T-cell (primary cell): ENCODE measurements around the gene ZCCHC24. TPM values are rescaled to one million over a fixed set of nuclear protein-coding genes. Genes with fewer than 3 reads are reported as not detected.

Experiments
- ATAC-seq, 4 experiments: fragments of 200-7000 bp in 3 of 4; fragments of 150-1000 bp in 1 of 4; cut with Tn5 transposase; replicated peaks in 1 of 4; 1 replicate in 3 of 4; 2 replicates in 1 of 4; pipeline ENCODE4 v1.10.0; 2021; ENCODE audit warnings: moderate library complexity in 3 of 4, mild to moderate bottlenecking in 2 of 4, moderate number of reproducible peaks in 1 of 4
- CTCF ChIA-PET, 2 donors: fragments of 300-600 bp; sonication (Branson Sonifier 250); formaldehyde crosslinking; loops; one replicate each; lab custom pipeline; 2022; ENCODE audit warnings: antibody characterized with exemption in 2 of 2; lab: Charles Lee
- POLR2A ChIA-PET, 2 donors: fragments of 300-600 bp; sonication (Branson Sonifier 250); formaldehyde crosslinking; loops; one replicate each; lab custom pipeline; 2022; ENCODE audit warnings: antibody characterized with exemption in 2 of 2; lab: Charles Lee
- DNase-seq, 35 experiments: peaks; one replicate each; pipeline versions ENCODE4 v3.0.0 to v3.0.0-alpha.2; 2013 to 2023
- H3K27ac ChIP-seq: one replicate; pipeline ENCODE4 v1.5.1; 2013; ENCODE audit warnings: low read length
- H3K27me3 ChIP-seq, 2 experiments: replicated peaks in 1 of 2; 1 replicate in 1 of 2; 2 replicates in 1 of 2; pipeline versions ENCODE4 v1.6.1 to v1.7.0; 2013; ENCODE audit warnings: low read length in 1 of 2, mixed read lengths in 1 of 2; ENCODE audit not compliant: control insufficient read depth in 2 of 2, insufficient read depth in 2 of 2; ENCODE audit errors: extremely low read depth in 1 of 2
- H3K36me3 ChIP-seq, 2 donors: 1 replicate in 1 of 2; 2 replicates in 1 of 2; pipeline versions ENCODE4 v1.6.1 to v1.7.0; 2013; ENCODE audit warnings: low read length in 1 of 2; ENCODE audit not compliant: control insufficient read depth in 2 of 2, insufficient read depth in 1 of 2; ENCODE audit errors: extremely low read depth in 1 of 2
- H3K4me1 ChIP-seq, 2 experiments: 1 replicate in 1 of 2; 2 replicates in 1 of 2; pipeline versions ENCODE4 v1.6.1 to v1.7.0; 2013; ENCODE audit warnings: low read length in 2 of 2, mixed read lengths in 1 of 2; ENCODE audit not compliant: insufficient read depth in 2 of 2, control insufficient read depth in 1 of 2; ENCODE audit errors: extremely low read depth in 1 of 2
- H3K4me3 ChIP-seq, 2 donors: 1 replicate in 1 of 2; 2 replicates in 1 of 2; pipeline versions ENCODE4 v1.5.1 to v1.7.0; 2013; ENCODE audit warnings: mild to moderate bottlenecking in 2 of 2, low read length in 1 of 2, moderate library complexity in 1 of 2; ENCODE audit not compliant: control insufficient read depth in 1 of 2; ENCODE audit errors: extremely low read depth in 1 of 2
- H3K9me3 ChIP-seq: 2 replicates; pipeline ENCODE4 v1.7.0; 2013
- H3K27ac Mint-ChIP-seq, 2 donors: one replicate each; pipeline ENCODE4 v1.8.0; 2020 to 2021; ENCODE audit warnings: mild to moderate bottlenecking in 2 of 2, mixed read lengths in 2 of 2
- H3K27me3 Mint-ChIP-seq, 2 donors: one replicate each; pipeline ENCODE4 v1.8.0; 2021 to 2022; ENCODE audit warnings: mixed read lengths in 2 of 2
- H3K36me3 Mint-ChIP-seq: one replicate; pipeline ENCODE4 v1.8.0; 2021; ENCODE audit warnings: mixed read lengths
- H3K4me1 Mint-ChIP-seq, 3 donors: one replicate each; pipeline ENCODE4 v1.8.0; 2020 to 2022; ENCODE audit warnings: mixed read lengths in 3 of 3, mild to moderate bottlenecking in 1 of 3
- H3K4me3 Mint-ChIP-seq, 3 donors: one replicate each; pipeline ENCODE4 v1.8.0; 2020 to 2022; ENCODE audit warnings: mild to moderate bottlenecking in 3 of 3, mixed read lengths in 3 of 3, moderate library complexity in 3 of 3
- H3K9me3 Mint-ChIP-seq, 3 donors: one replicate each; pipeline ENCODE4 v1.8.0; 2020 to 2022; ENCODE audit warnings: mixed read lengths in 3 of 3
- WGBS: methylation state at CpG from one replicate; pipeline ENCODE4 v1.1.5; 2013; ENCODE audit warnings: missing lambda C conversion rate; ENCODE audit not compliant: insufficient coverage; 5-methylcytosine and 5-hydroxymethylcytosine counted together
- total RNA-seq, 35 experiments: library from RNA in 6 of 35; stranded (reverse) in 6 of 35; fragments of 120-200 nt in 1 of 35; gene quantifications; one replicate each; pipeline versions ENCODE4 v1.2.1 to v1.2.4 and lab custom pipeline; 2013 to 2026

ZCCHC24 gene
- total RNA-seq, 5 donors from 2014 or later (not counting 1 experiment from before 2014, with no cell fraction given): 0.60 to 2.4 (median 1.9) TPM

DNA sequence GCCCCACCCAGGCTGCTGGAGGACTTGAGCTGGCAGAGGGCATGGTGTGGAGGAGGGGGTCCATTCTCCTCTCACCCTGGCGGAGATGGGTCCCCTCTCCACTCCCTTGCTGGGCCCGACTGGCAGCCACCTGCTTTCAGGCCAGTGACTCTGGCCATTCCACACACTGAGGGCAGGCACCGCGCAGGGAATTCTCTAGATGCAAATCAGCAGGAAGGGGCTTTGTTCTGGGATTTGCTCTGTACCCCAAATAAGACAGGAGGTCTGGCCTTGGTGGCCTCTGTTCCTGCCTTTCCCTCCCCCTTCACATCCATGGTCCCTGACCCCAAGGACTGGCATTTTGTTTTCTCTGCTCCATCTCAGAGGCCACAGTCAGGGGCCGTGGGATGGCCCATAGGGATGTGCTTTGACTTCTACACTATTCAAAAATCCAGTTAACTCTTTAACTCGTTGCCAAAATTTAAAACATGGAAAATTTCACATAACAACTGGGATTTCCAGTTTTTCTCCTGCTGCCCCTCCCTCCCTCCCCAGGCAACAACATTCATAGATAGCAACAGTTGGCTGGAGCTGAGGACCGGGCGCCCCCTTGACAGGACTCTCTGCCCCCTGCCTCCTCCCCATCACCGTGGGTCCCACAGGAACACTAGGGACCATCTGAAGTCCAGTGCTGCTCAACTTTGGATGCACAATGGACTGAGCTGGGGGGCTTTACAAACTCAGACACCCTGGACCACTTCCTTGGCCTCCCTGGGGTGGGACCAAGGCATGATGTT lies 64.3 kb downstream of the ZCCHC24 start:
- ATAC-seq: no peak
- H3K36me3 Mint-ChIP-seq: no peaks in the 10 kb centered on the region
- no peak overlapping the region for H3K27ac ChIP-seq

DNA sequence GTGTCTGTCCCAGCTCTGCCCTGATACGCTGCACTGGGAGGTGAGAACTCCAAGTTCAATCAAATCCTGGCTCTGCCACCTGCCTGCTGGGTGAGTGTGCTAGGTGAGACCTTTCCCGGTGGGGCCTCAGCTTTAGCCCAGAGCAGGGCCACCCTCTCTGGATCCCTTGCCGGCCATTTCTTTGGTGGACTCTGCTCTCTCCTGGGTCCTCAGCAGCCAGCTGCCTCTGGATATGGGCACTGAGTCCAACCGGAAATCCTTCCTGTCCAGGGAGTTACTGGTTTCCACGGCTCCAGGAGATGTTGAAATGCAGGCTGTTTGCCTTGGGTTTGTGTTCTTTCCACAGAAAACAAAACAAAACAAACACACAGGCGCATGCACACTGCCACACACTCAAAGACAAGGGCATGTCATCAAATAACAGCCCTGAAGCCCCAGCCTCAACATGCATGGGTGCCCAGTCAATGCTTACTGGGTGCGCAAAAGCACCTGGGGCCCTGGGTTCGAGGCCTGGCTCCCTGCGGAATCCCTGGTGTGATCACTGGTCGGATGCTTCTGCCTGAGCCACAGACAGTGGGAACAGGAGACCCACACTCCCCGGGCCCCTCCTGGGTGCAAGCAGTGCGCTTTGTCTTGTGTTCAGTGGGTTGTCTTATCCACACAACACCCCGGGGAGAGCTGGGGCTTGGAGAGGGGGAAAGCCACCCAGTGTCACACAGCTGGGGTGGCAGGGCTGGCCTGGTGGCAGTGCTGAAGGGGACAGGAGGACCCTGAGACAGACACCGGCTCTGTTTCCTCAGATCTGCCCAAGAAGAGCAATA lies 65.1 kb downstream of the ZCCHC24 start:
- Histone ChIP-seq H3K9me3 (no peaks in the 10 kb centered on the region), H3K4me1 (no peaks in the 10 kb centered on the region), H3K36me3 (no peaks in the 10 kb centered on the region), H3K27ac (no peak overlapping the region), H3K27me3 (peaks cover 0 to 9% of the 10 kb centered on the region in 2 experiments), H3K4me3 (no peak overlapping the region)
- Mint-ChIP-seq H3K27me3 (no peaks in the 10 kb centered on the region), H3K9me3 (no peaks in the 10 kb centered on the region), H3K4me1 (no peaks in the 10 kb centered on the region), H3K36me3 (no peaks in the 10 kb centered on the region), H3K27ac (no peak overlapping the region), H3K4me3 (no peak overlapping the region)
- ATAC-seq (no peak), DNase-seq (peak in 2 of 35 experiments; percentile 4 to 17)
- WGBS: 81% methylated on average over 8 of the region's 14 CpGs
- ChIA-PET CTCF (no interaction called here), POLR2A (no interaction called here)

More for the DNA sequence above, 64.3 kb downstream of the ZCCHC24 start:
- Mint-ChIP-seq H3K4me1 (no peaks in the 10 kb centered on the region), H3K4me3 (no peak overlapping the region), H3K27ac (no peak overlapping the region), H3K9me3 (no peaks in the 10 kb centered on the region), H3K27me3 (no peaks in the 10 kb centered on the region)
- no peaks in the 10 kb centered on the region for H3K36me3 ChIP-seq
- H3K4me3 ChIP-seq: no peak overlapping the region
- POLR2A ChIA-PET: no interaction called here
- peak in 1 of 35 experiments; percentile 1 for DNase-seq
- 87% methylated on average over 4 of the region's 9 CpGs for WGBS
- H3K9me3 ChIP-seq: no peaks in the 10 kb centered on the region
- peaks cover 0 to 9% of the 10 kb centered on the region in 2 experiments for H3K27me3 ChIP-seq
- no peaks in the 10 kb centered on the region for H3K4me1 ChIP-seq
- CTCF ChIA-PET: interaction anchor here in 1 of 2 donors (0.5 kb wide), 1 partner anchor 86 kb away, joined by 4 read pairs; no protein-coding TSS in a partner anchor

DNA sequence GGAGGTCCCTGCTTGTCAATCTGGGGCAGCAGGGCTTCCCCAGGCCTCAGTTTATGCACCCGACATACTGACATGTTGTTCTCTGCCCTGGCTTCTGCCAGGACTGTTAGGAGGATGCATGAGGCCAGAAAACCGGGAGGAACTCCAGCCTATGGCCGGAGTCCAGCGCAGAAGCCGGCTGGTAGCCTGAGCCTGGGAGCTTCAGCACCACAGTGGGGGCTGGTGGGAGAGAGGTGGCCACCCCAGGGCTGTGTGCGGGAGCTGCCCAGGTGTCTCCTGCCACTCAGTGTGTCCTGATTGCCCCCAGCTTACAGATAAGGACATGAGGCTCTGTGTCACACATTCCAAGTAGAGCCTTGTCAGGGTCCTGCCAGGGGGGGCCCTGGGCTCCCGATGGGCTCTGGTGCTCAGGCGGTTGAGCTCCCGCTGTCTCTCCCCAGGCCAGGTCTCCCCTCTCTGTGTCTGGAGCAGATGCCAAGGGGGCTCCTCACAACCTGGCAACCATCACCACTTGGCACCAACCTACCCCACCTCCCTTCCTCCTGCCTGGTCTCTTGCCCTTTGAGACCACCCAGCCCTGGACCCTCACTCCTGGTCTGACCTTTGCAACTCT lies 65.8 kb downstream of the ZCCHC24 start:
- Histone ChIP-seq H3K4me3 (no peak overlapping the region), H3K36me3 (no peaks in the 10 kb centered on the region), H3K27ac (no peak overlapping the region), H3K27me3 (peaks cover 0 to 9% of the 10 kb centered on the region in 2 experiments), H3K9me3 (no peaks in the 10 kb centered on the region), H3K4me1 (peaks cover 0 to 3% of the 10 kb centered on the region in 2 experiments)
- ChIA-PET CTCF (interaction anchor here in 1 of 2 donors (0.5 kb wide), 1 partner anchor 514 kb away, joined by 4 read pairs; no protein-coding TSS in a partner anchor), POLR2A (no interaction called here)
- peaks cover 0 to under 1% of the 10 kb centered on the region in 2 donors for H3K27me3 Mint-ChIP-seq
- H3K4me1 Mint-ChIP-seq: peaks cover 2 to 3% (median 3%) of the 10 kb centered on the region in 3 donors
- ATAC-seq: no peak
- no peaks in the 10 kb centered on the region for H3K9me3 Mint-ChIP-seq
- H3K27ac Mint-ChIP-seq: no peak overlapping the region
- 94% methylated on average over 8 of the region's 9 CpGs for WGBS
- peak in 1 of 35 experiments; percentile 20 for DNase-seq
- no peak overlapping the region for H3K4me3 Mint-ChIP-seq
- H3K36me3 Mint-ChIP-seq: no peaks in the 10 kb centered on the region

DNA sequence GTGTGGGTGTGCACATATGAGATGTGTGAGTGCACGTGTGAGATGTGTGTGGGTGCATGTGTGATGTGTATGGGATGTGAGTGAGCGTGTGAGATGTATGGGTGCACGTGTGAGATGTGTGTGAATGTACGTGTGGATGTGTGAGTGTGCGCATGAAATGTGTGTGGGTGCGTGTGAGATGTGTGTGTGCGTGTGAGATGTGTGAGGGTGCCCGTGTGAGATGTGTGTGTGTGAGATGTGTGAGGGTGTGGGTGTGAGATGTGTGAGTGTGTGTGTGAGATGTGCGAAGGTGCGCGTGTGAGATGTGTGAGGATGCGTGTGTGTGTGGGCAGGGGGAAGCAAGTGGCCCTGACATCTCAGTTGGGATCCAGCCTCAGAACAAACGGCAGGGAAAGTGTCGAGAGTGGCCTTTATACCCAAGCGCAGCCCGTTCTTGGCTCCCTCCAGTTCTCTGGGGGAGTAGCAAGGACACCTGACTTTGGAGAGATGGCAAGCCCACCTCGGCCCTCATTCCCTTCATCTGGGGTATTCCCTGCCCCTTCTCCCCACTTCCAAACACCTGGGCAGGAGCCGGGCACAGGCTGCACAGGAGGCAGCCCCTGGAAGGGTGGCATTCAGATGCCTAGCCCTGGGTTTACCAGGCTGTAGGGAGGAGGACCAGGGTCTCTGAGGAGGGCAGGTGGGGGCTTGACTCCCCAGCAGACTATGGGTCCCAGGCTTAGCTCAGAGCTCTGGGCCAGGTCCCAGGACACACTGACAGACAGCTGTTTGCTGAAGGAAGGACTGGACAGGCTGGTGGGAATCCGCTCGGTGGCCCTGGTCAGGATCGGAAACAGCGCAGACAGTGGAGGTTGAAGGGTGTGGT lies 66.5 kb downstream of the ZCCHC24 start:
- peaks cover 0 to 2% of the 10 kb centered on the region in 2 donors for H3K27me3 Mint-ChIP-seq
- ChIA-PET POLR2A (no interaction called here), CTCF (interaction anchor here in 1 of 2 donors (0.5 kb wide), 1 partner anchor 515 kb away, joined by 4 read pairs; no protein-coding TSS in a partner anchor)
- H3K4me3 ChIP-seq: no peak overlapping the region
- no peak overlapping the region for H3K27ac Mint-ChIP-seq
- 96% methylated on average over 20 of the region's 22 CpGs for WGBS
- DNase-seq (peak in 1 of 35 experiments; percentile 17), ATAC-seq (no peak)
- no peaks in the 10 kb centered on the region for H3K9me3 ChIP-seq
- H3K36me3 ChIP-seq: no peaks in the 10 kb centered on the region
- peaks cover 0 to 9% of the 10 kb centered on the region in 2 experiments for H3K27me3 ChIP-seq
- H3K4me1 Mint-ChIP-seq: peaks cover 3 to 6% (median 4%) of the 10 kb centered on the region in 3 donors
- no peaks in the 10 kb centered on the region for H3K36me3 Mint-ChIP-seq
- peaks cover 0 to 4% of the 10 kb centered on the region in 2 experiments for H3K4me1 ChIP-seq
- H3K4me3 Mint-ChIP-seq: no peak overlapping the region
- no peaks in the 10 kb centered on the region for H3K9me3 Mint-ChIP-seq
- H3K27ac ChIP-seq: no peak overlapping the region

DNA sequence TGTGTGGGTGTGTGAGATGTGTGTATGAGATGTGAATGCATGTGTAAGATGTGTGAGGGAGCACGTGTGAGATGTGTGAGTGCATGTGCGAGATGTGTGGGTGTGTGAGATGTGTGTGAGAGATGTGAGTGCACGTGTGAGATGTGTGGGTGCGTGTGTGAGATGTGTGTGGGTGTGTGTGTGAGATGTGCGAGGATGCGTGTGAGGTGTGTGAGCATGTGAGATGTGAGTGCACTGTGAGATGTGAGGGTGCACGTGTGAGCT lies 67.1 kb downstream of the ZCCHC24 start:
- Histone ChIP-seq H3K9me3 (no peaks in the 10 kb centered on the region), H3K4me3 (no peak overlapping the region), H3K36me3 (no peaks in the 10 kb centered on the region), H3K27ac (no peak overlapping the region), H3K27me3 (peaks cover 0 to 9% of the 10 kb centered on the region in 2 experiments), H3K4me1 (peaks cover 0 to 4% of the 10 kb centered on the region in 2 experiments)
- Mint-ChIP-seq H3K9me3 (no peaks in the 10 kb centered on the region), H3K27ac (no peak overlapping the region), H3K27me3 (peaks cover 0 to 2% of the 10 kb centered on the region in 2 donors), H3K4me3 (no peak overlapping the region), H3K4me1 (peaks cover 3 to 6% (median 4%) of the 10 kb centered on the region in 3 donors), H3K36me3 (no peaks in the 10 kb centered on the region)
- ATAC-seq: no peak
- POLR2A ChIA-PET: no interaction called here
- CTCF ChIA-PET: no interaction called here
- no peak for DNase-seq
- 89% methylated on average over 7 of the region's 7 CpGs for WGBS
